Measurements from ENCODE around the gene NR3C2.

NR3C2 gene

DNA sequence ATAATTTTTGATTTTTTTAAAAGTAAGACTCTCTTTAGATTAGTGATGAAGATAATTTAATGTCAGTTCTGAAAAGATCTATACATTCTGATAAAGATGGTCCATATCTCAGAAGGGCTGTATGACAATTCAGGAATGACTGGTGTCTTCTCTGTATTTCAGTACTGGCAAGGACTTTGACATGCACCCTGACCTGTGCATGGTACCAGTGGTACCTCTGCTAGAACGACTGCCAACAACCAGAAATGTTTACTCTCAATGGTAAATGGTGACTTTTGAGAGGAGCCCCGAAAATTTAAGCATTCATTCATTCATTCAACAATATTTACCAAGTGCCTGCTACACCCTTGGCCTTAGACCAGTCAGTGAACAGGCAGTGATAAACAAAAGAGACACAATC, 4.8 kb downstream of the NR3C2 start:
- H3K4me3 ChIP-seq (ENCODE audit: low read depth, low read length) = no peak overlapping the region
- DNase-seq (ENCODE audit: low read depth) = no peak

DNA sequence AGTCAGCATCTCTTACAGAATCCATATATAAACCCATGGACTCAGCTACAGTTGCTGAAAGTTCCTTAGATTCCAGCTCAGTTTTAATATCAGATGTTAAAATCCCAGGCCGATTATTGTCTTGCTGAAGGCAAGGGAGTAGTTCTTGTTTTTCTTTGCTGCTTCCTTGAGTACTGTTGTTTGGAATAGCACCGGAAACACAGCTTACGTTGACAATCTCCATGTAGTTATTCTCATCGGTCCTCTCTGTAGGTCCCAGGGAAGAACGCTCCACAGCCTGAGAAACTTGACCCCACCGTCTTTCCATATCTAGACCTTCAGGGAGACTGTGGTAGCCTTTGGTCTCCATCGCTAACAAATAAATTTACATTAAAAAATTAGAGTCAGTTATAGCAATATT, 5.7 kb downstream of the NR3C2 start:
- no peak for DNase-seq (ENCODE audit: low read depth)
- H3K4me3 ChIP-seq (ENCODE audit: low read depth, low read length) = no peak overlapping the region

DNA sequence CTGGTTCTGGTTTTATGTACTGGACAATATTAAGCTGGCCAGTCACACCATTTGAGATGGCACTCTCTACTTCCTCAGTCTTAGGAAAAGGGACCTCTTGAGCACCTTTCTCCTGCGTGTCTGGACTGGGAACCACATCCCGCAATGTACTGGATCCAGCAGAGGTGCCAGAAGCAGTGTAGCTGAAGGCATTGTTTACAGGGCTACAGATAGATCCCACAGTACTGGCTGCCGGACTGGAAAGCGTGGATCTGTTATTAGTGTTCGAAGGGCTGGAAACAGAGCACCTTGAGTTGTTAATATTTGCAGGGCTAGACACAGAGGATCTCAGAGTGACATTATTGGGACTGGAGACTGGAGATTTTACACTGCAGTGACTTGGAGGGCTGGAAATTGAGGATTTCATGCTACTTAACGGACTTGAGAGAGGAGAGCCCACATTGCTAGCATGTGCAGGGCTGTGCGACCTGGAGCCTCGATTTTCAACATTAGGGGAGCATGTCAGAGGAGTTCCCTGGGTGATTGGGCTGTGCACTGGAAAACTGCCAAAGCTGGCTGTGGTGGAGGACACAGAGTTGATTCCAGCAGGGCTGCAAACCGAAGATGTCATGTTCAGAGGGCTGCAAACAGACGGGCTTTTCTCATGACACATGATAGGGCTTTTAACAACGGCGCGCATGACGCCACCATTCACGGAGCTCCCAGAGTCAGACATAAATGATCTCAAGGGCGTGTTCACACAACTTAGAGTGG, 6.4 kb downstream of the NR3C2 start:
- DNase-seq (ENCODE audit: low read depth) = no peak
- H3K4me3 ChIP-seq (ENCODE audit: low read depth, low read length) = no peak overlapping the region

DNA sequence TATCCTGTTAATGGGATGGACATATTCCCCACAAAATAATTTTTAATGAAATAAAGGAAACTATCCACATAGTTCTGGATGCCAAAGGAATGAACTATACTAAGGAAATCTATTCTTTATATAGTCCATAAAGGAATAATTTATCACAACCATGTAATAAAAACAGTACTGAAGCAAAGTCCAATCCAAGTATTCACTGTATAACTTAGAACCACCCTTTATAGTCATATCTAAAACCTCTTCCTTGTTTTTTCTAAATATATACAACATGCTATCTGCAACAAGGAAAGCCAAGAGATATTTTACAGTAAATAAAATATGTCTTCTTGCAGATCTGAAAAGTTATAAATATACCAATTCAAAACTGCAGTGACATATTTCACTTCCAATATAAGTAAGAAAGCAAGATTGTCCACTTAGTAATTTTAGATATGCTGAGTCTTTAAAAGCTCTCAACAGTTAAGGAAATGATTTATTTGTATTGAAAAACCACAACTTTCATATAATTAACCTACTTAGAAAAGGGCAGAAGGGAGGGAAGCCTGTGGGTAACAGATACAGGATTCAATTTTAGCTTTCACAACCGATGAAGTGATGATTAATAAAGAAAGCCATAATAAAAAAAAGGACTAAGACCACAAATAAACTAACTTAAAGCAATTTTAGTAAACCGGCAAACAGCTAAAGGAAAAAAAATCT, 8.0 kb downstream of the NR3C2 start:
- no peak for DNase-seq (ENCODE audit: low read depth)
- H3K4me3 ChIP-seq (ENCODE audit: low read depth, low read length) = no peak overlapping the region

DNA sequence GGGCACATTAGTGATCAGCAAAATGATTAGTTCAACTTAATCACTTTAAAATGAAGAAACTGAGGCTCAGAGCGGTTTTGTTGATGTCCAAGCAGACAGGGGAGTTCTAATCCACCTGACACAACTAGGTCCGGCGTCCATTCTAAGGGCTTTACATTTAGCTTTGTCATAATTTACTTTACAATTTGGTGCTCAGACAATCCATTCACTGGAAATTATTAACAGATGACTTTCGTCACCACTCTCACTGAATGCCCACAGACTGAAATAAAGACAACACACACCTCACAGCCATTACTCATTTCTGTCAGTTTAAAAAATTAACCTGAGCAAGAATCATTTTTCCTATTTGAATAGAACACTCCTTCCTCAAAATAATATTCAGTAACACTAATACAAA, 10.8 kb downstream of the NR3C2 start:
- H3K4me3 ChIP-seq (ENCODE audit: low read depth, low read length) = no peak overlapping the region
- DNase-seq (ENCODE audit: low read depth) = no peak

DNA sequence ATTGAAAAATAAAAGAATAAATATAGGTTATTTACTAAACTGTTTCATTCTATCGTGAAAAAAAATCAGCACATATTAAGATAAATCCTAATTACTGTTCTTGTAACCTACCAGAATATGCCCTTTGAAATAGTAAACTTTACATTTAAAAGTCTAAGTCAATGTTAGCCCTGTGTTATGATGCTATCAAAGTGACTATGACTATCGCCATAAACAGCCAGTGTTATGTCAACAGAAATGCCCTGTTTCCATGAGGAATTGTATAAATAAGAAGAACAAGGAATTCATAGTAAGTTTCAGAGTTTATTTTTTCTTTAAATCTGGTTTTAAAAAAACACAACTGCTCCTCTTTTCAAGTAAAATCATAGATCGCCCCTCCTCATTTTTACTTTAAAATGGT, 11.4 kb downstream of the NR3C2 start:
- no peak overlapping the region for H3K4me3 ChIP-seq (ENCODE audit: low read depth, low read length)
- DNase-seq (ENCODE audit: low read depth) = no peak

DNA sequence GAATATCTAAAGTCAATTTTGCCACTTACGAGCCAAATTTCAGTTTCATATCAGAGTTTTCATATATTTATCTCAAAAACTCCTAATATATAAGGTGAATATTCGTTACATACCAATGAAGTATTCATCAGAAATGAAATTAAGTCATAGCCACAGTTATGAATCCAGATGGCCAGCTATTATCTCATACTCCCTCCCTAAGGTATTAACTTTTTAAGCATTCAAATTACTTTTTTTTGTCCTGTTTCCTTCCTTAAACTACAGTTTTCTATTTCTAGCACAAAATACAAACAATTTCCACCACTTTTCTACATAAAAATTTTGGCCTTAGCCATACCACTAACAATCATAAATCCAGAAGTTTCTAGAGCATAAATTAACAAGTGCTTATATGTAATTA, 13.0 kb downstream of the NR3C2 start:
- DNase-seq (ENCODE audit: low read depth) = no peak
- H3K4me3 ChIP-seq (ENCODE audit: low read depth, low read length) = no peak overlapping the region

DNA sequence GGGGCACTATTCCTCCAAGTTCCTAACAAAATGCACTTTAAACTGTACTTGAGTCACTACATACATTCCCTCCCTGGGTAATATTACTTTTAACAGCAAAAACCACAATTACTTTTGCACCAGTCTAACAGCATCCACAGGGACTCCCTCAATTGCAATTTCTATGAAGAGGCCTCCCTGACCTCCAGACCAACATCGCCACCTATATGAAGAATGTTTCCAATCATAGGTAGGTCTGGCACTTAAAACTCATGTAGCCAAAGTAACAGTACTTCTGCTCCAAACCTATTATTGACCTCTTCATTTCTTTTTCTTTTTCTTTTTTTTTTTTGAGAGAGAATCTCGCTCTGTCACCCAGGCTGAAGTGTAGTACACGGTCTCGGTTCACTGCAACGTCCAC, 15.6 kb downstream of the NR3C2 start:
- no peak overlapping the region for H3K4me3 ChIP-seq (ENCODE audit: low read depth, low read length)
- no peak for DNase-seq (ENCODE audit: low read depth)

DNA sequence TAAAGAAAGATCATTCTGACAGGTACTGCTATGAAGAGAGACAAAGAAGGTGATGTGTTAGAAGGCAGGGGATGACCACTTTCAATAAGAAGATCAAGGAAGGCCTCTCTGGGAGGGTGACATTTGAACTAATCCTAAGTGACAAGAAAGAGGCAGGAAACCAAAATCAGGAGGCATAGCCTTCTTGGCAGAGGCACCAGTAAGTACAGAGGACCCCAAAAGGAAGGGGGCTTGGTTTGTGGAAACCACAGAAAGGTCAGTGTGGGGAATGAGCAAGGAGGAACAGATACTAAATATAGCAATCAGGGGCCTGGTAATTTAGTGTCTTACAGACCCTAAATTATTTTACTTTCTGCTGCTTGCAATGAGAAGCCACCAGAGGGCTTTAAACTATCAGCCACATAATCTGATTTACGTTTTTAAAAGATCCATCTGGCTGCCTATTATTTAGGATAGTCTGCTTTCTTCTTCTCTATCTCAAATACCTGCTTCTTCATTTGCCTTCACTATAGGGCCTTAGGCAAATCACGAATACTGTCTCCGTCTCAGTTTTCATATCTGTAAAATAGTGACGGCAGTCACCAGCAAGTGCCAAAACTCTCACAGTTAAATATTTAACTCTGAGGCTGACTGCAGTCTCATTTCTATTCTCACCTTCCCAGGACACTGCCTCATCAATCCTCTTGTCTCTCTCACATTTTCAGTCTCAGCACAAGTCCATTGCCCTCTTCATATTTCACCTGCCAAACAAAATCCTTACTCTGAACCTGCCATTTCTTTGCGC, 16.7 kb downstream of the NR3C2 start:
- H3K4me3 ChIP-seq (ENCODE audit: low read depth, low read length) = no peak overlapping the region
- no peak for DNase-seq (ENCODE audit: low read depth)

DNA sequence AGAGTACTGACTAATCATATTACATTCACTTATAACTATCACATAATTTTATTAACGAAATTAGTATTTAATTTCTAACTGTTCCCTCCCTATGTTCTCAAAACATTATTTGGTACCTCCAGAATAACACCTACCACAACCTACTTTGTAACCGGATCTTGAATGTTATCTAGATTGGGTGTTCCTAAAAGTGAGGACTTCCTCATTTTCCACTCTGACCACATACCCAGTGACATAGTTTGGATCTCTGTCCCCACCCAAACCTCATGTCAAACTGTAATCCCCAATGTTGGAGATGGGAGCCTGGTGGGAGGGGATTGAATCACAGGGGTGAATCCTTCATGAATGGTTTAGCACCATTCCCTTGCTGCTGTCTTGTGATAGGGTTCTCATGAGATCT, 21.8 kb downstream of the NR3C2 start:
- H3K4me3 ChIP-seq (ENCODE audit: low read depth, low read length) = no peak overlapping the region
- DNase-seq (ENCODE audit: low read depth) = no peak

DNA sequence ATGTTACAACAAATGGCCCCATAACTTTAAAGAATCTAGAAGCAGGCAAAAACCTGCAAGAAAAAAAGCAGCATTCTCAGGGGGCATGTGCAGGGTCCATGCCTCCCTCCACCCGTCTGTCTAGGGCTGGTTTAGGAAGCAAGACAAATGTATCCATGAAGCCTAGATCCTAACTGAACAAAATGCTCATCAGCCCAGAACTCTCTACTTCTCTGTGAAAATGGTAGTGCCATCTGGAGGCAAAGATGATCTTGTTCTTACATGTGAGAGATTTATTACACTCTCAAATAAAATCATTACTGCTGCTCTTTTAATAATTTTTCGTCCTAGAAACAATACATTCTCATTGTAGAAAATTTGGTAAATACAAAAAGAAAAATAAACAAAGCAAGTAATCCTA, 26.7 kb downstream of the NR3C2 start:
- no peak for DNase-seq (ENCODE audit: low read depth)
- H3K4me3 ChIP-seq (ENCODE audit: low read depth, low read length) = no peak overlapping the region

DNA sequence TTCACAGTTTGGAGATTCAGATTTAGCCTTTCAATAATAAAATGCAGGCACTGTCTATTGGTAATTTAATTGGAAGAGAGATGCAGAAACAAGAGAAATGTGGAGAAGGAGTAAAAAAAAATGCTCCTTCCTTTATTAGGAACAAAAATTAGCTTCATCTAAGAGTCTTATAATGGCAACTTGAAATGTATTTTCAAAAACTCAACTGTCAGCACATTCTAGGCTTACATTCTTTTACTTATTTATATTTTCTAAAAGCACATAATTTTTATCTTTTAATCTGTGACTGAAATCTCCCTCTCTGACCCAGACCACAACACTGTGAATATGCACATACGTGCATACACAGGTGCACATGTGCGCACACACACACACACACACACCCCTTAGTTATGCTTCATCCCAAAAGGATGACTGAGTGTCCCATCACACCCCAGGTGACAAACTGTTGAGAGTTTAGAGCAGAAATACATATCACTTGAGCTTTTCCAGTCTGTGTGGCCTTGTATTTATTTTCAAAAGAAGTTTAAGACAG, 29.7 kb downstream of the NR3C2 start:
- H3K4me3 ChIP-seq (ENCODE audit: low read depth, low read length) = no peak overlapping the region
- DNase-seq (ENCODE audit: low read depth) = no peak

DNA sequence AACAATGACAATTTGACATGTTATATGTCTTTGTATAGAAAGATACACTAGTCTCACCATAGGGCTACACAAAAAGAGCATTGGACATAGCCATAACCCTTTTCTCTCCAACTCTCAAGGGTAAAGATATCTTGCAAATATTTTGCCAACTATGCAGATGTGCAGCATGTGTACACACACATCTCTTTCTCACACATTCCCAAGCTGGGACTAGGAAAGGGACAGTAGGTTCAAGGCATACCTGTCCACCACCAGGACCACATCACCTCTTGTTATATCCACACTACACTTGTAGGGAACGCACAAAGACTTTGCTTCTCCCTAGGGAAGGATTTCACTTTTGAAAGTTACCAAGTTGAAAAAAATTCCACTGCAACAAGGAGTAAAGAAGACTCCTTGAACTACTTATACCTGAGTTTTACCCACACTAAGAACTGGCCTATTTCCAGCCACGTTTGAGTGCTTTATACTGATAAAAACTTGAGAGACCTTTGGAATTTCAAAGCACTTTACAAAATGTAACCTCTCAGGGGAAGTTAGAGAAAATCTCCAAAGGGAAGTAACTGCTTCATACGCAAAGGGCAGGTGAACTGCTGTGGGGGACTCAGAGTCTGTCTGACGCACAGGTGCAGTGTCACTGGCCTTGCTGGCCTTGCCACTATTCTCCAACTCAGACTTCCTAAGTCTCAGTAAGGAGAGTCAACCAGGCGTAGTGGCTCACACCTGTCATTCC, 36.9 kb downstream of the NR3C2 start:
- H3K4me3 ChIP-seq (ENCODE audit: low read depth, low read length) = no peak overlapping the region
- DNase-seq (ENCODE audit: low read depth) = no peak

DNA sequence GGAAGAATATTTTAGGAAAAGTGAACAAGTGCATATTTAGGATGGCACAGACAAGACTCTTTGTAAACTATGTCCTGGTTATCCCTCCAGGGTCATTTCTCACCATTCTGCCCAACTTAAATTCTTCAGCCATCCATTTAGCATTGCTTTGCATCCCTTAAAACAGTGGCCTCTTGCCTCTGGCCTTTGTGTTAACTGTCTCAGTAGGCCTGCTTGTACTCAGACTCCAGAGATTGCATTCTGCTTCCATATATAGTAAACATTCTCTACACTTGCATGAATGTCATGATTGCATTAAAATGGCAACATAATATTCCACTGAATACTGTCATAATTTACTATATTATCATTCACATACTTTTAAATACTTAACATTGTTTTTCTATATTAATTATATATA, 43.2 kb downstream of the NR3C2 start:
- DNase-seq (ENCODE audit: low read depth) = no peak
- no peak overlapping the region for H3K4me3 ChIP-seq (ENCODE audit: low read depth, low read length)

DNA sequence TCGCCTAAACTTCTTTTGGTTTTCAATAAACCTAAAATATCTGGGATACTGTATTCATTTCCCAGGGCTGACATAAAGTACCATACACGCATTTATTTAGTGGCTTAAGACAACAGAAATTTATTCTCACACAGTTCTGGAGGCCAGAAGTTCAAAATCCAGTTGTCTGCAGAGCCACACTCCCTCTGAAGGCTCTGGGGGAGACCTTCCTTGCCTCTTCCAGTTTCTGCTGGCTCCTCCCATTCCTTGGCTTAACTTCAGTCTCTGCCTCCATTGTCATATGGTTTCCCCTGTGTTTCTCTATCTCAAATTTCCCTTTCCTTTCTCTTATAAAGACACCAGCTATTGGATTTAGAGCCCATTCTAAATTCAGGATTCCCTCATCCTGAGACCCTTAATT, 44.4 kb downstream of the NR3C2 start:
- no peak for DNase-seq (ENCODE audit: low read depth)
- H3K4me3 ChIP-seq (ENCODE audit: low read depth, low read length) = no peak overlapping the region

DNA sequence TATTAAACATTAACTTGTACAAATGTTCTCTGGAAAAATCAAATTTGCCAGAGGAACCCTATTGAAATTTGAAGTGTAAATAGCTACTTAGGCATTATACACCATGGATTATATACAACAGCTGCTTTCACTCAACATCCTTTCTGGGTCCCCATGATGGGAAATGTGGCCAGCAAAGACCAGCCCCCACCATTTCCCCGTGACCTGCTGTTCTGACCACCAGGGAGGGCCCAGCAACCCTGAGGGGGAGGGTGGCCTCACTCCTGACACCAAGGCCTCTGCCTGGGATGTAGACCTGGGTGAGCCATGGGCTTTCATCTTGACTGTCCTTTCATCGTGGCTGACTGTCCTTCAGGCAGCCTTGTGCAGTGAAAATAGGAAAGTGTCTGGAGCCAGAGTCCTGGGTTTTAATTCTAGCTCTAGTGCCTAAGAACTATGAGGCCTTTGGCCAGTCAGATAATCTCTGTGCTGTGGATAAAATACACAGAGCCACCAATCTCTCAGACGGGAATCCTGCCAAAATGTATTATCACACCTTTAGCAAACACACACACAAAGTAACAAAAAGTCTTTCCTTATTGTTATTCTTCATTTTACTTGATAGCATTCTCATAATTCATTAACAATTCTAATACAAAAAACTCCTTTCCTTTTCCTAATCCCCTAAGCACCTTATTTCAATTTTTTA, 45.1 kb downstream of the NR3C2 start:
- no peak overlapping the region for H3K4me3 ChIP-seq (ENCODE audit: low read depth, low read length)
- DNase-seq (ENCODE audit: low read depth) = no peak

DNA sequence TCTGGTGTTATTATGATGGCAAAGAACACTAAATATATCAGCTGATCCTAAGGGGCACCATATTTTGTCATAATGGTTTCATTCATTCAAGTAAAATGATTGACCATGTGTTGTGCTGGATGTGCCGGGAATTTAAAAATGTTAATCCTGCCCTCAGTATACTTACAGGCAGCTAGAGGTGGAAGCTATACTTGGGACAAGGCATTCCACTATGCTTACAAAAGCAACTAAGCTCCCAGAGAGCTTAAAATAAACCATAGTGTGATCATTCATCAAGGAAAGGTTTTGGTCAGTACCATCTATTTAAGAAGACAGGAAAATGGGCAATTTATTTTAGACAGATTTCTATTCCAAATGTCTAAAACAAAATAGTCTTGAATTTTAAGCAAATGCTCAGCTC, 46.4 kb downstream of the NR3C2 start:
- no peak for DNase-seq (ENCODE audit: low read depth)
- no peak overlapping the region for H3K4me3 ChIP-seq (ENCODE audit: low read depth, low read length)

DNA sequence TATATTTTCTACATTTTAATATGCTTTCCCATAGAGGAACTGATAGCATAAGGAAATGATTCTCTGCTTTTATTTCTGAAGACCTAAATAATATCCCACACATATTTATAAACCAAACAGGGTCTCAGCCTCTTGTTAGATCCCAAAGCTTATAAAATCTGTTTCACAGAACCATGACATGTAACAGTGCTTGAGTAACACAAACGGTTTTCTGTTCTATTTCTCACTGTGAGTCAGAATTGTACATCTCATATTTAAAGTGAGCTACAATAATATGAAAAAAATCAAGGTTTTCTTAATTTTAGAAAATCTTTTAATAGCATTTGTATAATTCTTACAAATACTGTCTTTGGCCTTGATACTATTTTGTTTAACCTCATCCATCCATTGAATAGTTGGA, 51.2 kb downstream of the NR3C2 start:
- H3K4me3 ChIP-seq (ENCODE audit: low read depth, low read length) = no peak overlapping the region
- DNase-seq (ENCODE audit: low read depth) = no peak

DNA sequence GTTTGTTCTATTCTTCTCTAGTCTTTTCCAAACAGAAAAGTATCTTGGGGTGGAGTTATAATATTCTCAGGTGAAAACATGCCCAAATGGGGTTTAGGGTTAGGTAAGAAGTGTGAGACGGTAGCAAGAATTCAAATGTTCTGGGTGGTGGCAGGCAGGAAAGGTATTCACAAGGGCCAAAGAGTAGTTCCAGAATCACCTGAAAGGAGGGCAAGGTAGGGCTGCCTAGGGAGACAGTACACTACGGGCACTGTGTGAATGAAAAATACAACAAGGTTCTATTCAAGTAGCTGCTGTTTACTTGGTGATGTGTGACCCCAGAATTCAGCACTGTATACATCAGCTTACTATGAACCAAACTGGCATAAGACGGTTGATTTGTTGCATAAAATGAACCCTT, 51.9 kb downstream of the NR3C2 start:
- no peak overlapping the region for H3K4me3 ChIP-seq (ENCODE audit: low read depth, low read length)

More for the DNA sequence above, 51.9 kb downstream of the NR3C2 start:
- no peak for DNase-seq (ENCODE audit: low read depth)
